ENCODE measurements around the gene NDE1. TPM values are rescaled to one million over a fixed set of nuclear protein-coding genes. Genes with fewer than 3 reads are reported as not detected.

The NDE1 gene
- polyA plus RNA-seq, 1 of the 3 experiments (the other 2 are of a cell fraction): 27.9 TPM

DNA sequence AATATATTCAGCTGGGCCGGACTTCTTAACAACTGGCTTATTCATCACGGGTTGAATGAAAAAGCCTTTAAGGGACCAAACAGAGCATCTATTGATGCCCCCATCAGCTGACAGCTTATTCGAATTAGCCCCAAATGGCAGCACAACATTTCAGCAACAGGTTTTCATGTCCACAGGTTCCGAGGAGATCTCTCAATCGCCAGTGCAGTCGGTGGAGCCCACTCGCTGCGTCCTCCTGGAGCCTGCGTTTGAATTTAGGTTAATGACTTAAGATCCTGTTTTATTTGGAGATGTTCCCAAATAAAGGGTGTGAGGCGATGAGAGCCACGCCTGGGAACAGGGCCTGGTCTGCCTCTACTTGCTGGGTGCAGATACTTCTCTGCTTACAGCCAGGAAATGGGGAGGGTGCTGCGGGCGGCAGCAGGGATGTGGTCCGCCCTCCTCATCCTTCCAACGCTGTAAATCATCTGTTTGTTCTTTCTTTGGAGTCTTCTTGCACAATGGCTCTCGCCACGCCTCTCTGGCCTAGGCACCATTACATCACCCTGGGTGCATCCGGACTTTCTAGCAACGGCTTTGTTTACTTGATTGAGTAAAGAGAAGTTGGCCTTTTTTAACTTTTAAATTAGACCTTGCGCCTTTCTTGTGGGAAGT lies 22.6 kb downstream of the NDE1 start:
- CTCF ChIA-PET: interaction anchor here (0.9 kb wide), 1 partner anchor 29 kb away, joined by 3 read pairs; no protein-coding TSS in a partner anchor
- no peak overlapping the region for H3K4me3 ChIP-seq (ENCODE audit: low read depth in 2 of 2, low read length in 1 of 2)

DNA sequence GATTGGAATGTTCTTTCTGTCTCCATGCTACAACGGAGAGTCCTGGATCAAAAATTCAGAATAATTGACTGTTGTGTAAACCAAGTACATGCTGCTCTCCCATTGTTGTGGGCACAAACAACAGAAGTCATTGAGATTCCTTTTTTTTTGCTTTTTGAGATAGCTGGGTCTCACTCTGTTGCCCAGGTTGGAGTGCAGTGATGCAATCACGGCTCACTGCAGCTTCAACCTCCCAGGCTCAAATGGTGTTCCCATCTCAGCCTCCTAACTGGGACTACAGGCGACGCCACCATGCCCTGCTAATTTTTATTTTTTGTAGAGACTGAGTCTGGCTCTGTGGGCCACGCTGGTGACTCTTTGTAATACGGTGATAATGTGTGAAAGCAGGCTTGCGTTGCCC lies 24.5 kb downstream of the NDE1 start:
- ChIA-PET POLR2A (no interaction called here), CTCF (no interaction called here)
- Histone ChIP-seq H3K79me2 (ENCODE audit: insufficient read depth) (peaks cover 21% of the 10 kb centered on the region; the same call in 1 of the 2 replicates), H3K27ac (ENCODE audit: low read depth in 2 of 2, low read length in 1 of 2) (no peak overlapping the region), H3K4me3 (ENCODE audit: low read depth in 2 of 2, low read length in 1 of 2) (no peak overlapping the region), H3K4me1 (ENCODE audit: control insufficient read depth in 1 of 2, insufficient read depth in 2 of 2, low read depth in 1 of 2, low read length in 1 of 2) (no peaks in the 10 kb centered on the region; a peak in 1 of 4 replicates), H3K36me3 (replicated peaks in 1 of 2; ENCODE audit: control insufficient read depth in 1 of 2, insufficient read depth in 2 of 2, low read length in 1 of 2) (peaks cover 3 to 9% of the 10 kb centered on the region in 2 experiments), H3K27me3 (ENCODE audit: insufficient read depth) (no peaks in the 10 kb centered on the region), H3K9ac (no peak overlapping the region), H3K9me2 (no peaks in the 10 kb centered on the region), H3F3A (replicated peaks; ENCODE audit: insufficient read depth) (no peaks in the 10 kb centered on the region), H2AFZ (ENCODE audit: low read depth) (no peak overlapping the region), H3K4me2 (no peak overlapping the region), H3K9me3 (no peaks in the 10 kb centered on the region), H4K20me1 (ENCODE audit: insufficient read depth) (0 out of 2 replicates have a peak, but pooled peaks cover 5% of the 10 kb centered on the region)
- WGBS (ENCODE audit: low lambda C conversion rate): 94% methylated on average over 7 of the region's 7 CpGs
- TF ChIP-seq, protein P1, sequence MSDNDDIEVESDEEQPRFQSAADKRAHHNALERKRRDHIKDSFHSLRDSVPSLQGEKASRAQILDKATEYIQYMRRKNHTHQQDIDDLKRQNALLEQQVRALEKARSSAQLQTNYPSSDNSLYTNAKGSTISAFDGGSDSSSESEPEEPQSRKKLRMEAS (IDR thresholded peaks at IDR 0.05; ENCODE audit: low read depth): no peak
- TF ChIP-seq SMC3 (IDR thresholded peaks at IDR 0.05; ENCODE audit: low read depth, low read length) (no peak), ELF1 (IDR thresholded peaks at IDR 0.05) (no peak)
- no peak for DNase-seq

More for the DNA sequence above, 22.6 kb downstream of the NDE1 start:
- Histone ChIP-seq H3K9ac (no peak overlapping the region), H4K20me1 (ENCODE audit: insufficient read depth) (0 out of 2 replicates have a peak, but pooled peaks cover 5% of the 10 kb centered on the region), H3K79me2 (ENCODE audit: insufficient read depth) (peaks cover 27% of the 10 kb centered on the region; the same call in 1 of the 2 replicates), H3K9me3 (no peaks in the 10 kb centered on the region), H2AFZ (ENCODE audit: low read depth) (no peak overlapping the region), H3F3A (replicated peaks; ENCODE audit: insufficient read depth) (no peaks in the 10 kb centered on the region), H3K4me1 (ENCODE audit: control insufficient read depth in 1 of 2, insufficient read depth in 2 of 2, low read depth in 1 of 2, low read length in 1 of 2) (no peaks in the 10 kb centered on the region), H3K27ac (ENCODE audit: low read depth in 2 of 2, low read length in 1 of 2) (no peak overlapping the region), H3K9me2 (no peaks in the 10 kb centered on the region), H3K27me3 (ENCODE audit: insufficient read depth) (no peaks in the 10 kb centered on the region), H3K36me3 (replicated peaks in 1 of 2; ENCODE audit: control insufficient read depth in 1 of 2, insufficient read depth in 2 of 2, low read length in 1 of 2) (peaks cover 0 to 14% of the 10 kb centered on the region in 2 experiments), H3K4me2 (no peak overlapping the region)
- no peak for DNase-seq
- POLR2A ChIA-PET: no interaction called here
- 74% methylated on average over 20 of the region's 20 CpGs for WGBS (ENCODE audit: low lambda C conversion rate)
- TF ChIP-seq SIN3A (IDR thresholded peaks at IDR 0.05; ENCODE audit: borderline replicate concordance, low read depth, low read length): no peak
- TF ChIP-seq NFIC (IDR thresholded peaks at IDR 0.05; ENCODE audit: borderline replicate concordance): no peak
- TF ChIP-seq, protein P2, sequence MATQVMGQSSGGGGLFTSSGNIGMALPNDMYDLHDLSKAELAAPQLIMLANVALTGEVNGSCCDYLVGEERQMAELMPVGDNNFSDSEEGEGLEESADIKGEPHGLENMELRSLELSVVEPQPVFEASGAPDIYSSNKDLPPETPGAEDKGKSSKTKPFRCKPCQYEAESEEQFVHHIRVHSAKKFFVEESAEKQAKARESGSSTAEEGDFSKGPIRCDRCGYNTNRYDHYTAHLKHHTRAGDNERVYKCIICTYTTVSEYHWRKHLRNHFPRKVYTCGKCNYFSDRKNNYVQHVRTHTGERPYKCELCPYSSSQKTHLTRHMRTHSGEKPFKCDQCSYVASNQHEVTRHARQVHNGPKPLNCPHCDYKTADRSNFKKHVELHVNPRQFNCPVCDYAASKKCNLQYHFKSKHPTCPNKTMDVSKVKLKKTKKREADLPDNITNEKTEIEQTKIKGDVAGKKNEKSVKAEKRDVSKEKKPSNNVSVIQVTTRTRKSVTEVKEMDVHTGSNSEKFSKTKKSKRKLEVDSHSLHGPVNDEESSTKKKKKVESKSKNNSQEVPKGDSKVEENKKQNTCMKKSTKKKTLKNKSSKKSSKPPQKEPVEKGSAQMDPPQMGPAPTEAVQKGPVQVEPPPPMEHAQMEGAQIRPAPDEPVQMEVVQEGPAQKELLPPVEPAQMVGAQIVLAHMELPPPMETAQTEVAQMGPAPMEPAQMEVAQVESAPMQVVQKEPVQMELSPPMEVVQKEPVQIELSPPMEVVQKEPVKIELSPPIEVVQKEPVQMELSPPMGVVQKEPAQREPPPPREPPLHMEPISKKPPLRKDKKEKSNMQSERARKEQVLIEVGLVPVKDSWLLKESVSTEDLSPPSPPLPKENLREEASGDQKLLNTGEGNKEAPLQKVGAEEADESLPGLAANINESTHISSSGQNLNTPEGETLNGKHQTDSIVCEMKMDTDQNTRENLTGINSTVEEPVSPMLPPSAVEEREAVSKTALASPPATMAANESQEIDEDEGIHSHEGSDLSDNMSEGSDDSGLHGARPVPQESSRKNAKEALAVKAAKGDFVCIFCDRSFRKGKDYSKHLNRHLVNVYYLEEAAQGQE (IDR thresholded peaks at IDR 0.05; ENCODE audit: low read depth, low read length): no peak
- no peak for TF ChIP-seq RCOR1 (IDR thresholded peaks at IDR 0.05; ENCODE audit: low read length)
- TF ChIP-seq, protein P1 (IDR thresholded peaks at IDR 0.05; ENCODE audit: low read depth): no peak
- TF ChIP-seq, protein P3, sequence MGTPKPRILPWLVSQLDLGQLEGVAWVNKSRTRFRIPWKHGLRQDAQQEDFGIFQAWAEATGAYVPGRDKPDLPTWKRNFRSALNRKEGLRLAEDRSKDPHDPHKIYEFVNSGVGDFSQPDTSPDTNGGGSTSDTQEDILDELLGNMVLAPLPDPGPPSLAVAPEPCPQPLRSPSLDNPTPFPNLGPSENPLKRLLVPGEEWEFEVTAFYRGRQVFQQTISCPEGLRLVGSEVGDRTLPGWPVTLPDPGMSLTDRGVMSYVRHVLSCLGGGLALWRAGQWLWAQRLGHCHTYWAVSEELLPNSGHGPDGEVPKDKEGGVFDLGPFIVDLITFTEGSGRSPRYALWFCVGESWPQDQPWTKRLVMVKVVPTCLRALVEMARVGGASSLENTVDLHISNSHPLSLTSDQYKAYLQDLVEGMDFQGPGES (IDR thresholded peaks at IDR 0.05; ENCODE audit: low read depth, low read length): no peak

Data from SK-N-SH (cell line).